HG02840 (cell line): ENCODE measurements around the gene TNFAIP8.
A peak's percentile ranks its signal among the peaks of the same experiment; 100 is the strongest.

Experiments
- ATAC-seq: cut with Tn5 transposase; IDR thresholded peaks from one replicate; pipeline ENCODE4 v1.9.1; 2021; ENCODE audit warnings: mild to moderate bottlenecking, moderate library complexity, moderate number of reproducible peaks; ENCODE audit not compliant: unreplicated experiment, low FRiP score

TNFAIP8 gene

DNA sequence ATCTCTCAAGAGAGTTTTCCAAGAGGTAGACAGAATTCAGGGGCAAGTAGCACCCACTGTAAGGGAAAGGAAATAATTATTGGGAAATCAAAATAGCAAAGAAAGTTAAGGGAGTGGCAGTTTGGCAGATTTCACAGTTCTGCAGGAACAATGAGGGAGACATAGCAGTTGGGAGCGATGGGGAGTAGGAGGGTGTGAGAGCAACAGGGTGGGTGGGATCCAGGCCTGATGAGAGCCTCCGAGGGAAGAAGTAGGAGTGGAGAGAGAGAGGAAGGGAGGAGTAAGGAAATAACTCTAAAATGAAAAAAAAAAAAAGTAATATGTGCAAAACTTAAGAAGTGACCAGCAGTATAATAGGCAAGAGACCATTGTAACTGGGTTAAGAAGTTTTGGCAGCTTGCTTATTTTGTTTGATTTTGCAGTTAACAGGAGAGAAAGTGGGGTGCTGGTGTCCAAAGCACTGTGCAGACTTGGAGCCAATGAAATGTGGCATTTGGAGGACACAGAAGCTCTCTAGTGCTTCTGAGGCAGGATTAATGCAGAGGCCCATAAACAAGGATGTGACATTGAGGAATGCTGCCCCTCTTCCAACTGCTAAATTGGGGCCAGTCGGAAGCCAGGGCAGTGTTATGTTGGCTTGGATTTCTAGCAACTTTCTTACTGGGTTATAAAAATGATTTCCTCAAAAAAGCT, 10.2 kb downstream of the TNFAIP8 start:
- ATAC-seq = no peak

DNA sequence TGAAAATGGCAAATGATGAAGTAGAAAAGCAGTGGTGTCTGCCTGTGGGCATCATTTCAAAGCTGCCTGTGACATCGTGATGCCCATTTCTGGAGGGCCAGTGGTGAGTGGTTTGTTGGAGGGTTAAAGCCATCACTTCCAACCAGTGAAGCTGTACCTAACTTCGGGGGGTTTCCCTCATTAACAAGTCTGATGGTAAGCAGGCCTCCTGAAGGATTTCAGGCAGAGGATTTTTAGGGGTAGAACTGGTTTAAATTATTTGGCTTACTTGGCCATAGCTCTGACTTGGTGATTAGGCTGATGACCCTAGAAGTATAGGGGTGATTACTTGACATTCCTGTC, 10.7 kb downstream of the TNFAIP8 start:
- no peak for ATAC-seq

DNA sequence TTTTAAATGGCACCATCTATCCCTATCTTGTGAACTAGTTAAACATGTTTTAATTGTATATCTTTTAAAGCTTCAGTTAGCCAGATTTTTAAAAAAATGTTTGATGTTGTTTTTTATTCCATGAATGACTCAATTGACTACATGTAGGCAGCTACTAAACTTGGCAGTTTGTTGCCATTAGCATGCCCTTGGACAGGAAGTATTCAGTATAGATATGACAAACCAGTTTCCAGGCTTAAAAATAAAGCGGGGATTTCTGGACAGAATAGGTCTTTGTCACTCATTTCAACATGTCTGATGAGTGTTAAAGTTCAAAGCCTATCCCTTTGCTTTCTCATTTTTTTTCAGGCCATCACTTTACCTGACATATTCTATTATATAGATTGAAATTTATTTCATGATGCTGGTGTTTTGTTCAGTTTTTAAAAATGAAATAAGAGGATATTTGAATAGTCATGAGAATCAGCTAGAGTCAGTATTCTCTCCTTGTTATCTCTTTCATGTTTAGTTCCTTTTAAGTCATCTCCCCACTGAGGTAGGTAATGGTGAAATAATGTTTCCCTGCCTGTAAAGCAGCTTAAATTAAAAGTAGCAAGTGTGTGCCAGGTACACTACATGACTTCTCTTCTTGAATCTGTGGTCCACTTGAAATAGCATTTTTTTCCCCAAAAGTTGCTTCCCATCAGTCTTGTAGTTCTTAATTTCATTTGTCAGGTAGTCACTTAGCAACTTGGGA, 11.9 kb downstream of the TNFAIP8 start:
- ATAC-seq = peak; percentile 65

DNA sequence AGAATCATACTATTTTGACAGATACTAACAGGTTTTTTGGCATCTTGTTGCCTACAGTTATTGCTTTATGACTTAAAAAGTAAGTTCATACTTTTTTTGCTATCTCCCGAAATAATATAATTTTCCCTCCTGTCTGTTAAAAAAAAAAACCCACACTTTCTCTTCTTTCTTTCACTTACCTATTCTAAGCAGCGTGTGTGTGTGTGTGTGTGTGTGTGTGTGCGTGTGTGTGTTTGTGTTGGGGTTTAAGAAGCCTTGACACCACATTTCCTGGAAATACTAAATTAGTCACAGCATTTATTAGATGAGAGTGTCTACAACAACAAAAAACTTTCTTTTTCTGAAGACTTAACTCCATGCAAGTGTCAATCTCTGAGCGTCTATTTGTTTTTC, 12.4 kb downstream of the TNFAIP8 start:
- ATAC-seq = no peak

DNA sequence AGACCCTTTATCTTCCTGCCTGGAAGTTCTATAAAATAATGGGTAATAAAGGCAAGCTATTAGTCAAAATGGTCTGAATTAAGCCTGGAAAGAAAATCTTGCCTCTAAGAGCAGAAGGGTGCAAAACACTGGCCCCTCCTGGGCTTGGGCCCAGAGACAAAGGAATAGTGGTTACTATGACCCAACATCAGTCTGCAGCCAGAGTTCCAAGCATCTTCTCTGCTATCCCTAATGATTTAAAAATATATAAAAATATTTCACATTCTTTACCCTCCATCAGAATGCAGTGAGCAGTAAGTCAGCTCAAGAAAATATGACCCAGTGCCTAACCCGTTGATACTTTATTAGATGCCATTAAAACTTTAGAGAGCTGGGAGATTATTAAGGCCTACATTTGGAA, 14.7 kb downstream of the TNFAIP8 start:
- no peak for ATAC-seq

DNA sequence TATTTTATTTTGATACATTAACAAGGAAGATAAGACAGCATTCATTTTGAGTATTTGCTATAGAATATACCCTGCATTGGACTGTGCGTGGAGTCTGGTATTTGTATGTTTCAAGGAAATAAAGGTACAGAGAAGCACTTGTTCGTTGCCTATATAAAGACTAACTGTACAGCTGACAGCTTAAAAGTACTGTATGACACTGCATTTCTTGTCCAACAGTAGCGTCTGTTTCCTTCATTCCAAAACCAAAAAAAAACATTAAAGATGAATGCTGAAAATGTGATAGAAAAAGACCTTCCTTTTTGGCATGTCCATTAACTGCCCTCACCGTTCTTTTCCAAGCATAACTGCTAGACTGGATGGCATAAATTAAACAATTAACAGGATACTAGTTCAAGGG, 15.3 kb downstream of the TNFAIP8 start:
- no peak for ATAC-seq

DNA sequence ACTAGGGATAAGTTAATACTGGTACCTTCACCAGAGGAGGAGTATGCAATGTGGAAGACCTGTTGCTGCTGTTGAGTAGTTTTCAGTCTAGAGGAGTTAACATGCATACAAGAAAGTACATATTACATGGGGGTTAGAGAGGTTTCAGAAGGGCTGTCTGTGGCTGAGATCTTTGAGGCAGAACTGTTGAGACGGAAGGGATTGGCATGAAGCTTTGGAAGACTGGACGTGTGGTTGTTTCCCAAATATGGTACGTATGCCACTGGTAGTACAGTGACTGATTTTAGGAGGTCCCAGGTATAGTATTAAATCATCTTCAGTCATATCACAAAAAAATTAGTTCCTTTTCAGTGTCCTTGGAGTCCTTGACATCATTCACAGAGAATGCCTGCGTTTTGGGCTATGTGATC, 17.6 kb downstream of the TNFAIP8 start:
- no peak for ATAC-seq

DNA sequence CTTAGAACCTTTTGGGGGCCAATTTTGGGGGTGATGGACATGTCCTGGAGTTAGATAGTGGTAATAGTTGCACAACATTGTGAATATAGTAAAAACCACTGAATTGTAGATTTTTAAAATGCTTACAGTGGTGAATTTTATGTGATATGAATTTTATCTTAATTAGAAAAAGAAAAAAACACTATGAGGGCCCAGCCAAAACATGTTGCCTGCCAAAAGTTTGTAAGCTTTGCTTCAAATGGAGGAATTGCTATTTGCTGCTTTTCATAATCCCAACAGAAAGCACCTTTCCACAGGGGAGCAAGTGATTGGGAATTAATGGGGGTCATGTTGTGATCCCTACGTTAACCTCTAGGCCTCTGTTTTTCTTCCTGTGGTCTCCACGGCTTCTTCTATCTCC, 19.1 kb downstream of the TNFAIP8 start:
- ATAC-seq = no peak

DNA sequence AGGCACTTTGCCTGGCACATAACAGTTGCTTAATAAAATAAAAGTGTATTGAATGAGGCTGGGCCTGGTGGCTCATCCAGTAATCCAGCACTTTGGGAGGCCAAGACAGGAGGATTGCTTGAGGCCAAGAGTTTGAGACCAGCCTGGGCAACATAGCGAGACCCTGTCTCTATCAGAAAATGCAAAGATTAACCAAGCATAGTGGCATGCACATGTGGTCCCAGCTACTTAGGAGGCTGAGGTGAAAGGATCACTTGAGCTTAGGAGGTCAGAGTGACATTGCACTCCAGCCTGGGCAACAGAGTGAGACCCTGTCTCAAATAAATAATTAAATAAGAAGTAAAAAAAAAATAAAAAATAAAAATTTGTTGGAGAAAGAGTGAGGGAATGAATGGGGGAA, 21.2 kb downstream of the TNFAIP8 start:
- no peak for ATAC-seq

DNA sequence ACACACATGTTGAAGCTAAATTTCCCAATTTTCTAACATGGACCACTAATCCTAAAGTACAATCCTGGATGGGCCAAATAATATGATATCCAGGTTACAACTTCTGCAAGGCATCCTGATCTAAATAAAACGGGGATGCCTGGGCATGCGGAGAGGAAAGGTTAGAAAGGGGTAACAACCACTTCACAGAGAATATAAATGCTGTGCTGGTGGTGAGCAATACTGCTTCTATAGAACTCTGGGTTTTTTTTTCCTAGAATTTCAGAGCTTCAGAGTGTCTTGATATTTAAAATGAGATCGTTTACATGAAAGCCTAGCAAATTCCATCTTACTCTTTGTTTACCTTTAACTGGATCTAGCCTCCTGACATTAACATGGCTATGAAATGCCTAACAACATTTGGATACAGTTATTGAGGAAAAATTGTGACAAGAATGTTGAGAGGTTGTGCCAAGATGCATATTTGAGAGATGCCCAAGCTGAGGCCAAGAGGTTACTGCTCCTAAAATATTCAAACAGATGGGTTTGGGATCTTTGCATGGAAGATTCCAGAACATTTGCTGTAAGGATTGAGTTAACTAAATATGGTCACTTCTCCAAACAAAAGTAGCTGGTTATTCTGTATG, 22.4 kb downstream of the TNFAIP8 start:
- no peak for ATAC-seq

DNA sequence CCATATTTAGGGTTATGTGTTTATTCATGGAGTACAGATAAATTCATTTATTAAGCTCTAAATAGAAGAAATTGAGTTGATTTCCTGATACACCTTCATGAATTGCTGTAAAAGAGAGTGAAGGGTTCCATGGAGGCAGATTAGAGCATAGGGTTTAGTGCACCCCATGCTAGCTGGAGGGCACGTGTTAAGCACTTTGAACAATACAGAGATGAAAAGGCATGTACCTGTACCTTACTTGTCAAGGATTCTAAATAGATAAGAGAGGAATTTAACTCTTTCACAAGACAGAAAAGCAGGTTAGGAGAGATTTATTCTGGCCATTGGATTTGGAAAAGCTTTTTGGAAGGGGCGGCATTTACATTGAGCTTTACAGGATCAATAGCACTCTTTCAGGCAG, 23.3 kb downstream of the TNFAIP8 start:
- no peak for ATAC-seq

DNA sequence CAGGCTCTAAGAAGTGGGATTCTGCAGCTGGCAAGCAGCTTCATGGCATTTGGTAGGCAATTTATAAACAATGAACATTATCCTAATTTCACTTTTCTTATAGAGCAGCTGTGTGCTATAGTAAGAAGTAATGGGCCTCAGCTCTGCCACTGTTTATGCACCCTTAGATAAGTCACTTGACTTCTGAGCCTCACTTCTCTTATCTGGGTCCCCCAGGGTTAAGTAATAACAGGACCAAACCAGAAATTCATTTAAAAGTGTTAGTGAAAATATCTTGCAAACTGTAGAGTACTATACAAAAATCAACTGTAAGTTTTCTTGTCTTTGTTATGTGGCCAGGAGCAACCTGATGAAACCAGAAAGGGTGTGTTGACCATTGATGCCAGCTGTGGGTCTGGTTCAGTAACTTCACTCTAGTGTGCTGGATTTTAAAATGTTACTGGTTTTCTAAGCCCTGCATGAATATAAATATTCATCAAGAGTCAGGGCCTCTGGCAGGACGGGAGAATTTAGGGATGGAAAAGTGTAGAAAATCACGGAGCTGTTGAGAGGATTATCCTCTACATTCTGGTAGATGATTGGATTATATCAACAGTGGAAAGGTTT, 24.2 kb downstream of the TNFAIP8 start:
- no peak for ATAC-seq

DNA sequence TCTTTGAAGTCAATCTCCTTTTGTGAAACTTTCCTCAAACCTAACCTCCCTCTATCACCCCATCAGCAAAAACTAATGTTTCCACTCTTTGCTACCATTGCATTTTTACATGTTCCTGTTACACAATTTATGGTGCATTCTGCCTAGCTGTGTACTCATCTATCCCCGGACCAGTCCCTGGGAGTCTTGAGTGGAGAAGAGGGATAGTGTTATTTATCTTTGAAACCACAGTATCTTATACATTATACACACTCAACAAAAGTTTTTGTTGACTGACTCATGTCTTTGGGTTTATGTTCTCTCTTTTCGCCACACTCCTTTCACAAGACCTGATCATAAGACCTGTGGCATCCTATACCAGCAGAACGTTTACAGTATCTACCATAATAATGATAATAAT, 26.4 kb downstream of the TNFAIP8 start:
- ATAC-seq = no peak

DNA sequence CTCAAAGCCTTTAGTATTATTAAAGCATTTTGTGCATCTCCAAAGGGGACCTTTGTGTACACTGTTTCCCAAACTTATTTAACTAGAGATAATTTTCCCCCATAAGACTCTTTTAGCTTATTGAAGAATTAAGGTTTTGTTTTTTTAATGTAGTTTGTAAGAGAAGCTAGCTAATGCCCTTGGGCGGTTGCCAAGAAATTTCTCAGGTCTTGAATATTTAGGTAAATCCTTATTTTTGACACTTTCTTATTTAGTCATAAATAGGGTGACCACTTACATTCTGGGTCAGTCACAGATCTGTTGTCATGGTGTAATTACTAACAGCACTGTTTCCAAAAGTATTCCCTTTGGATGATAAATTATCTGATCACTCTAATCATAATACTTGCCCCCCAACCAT, 27.2 kb downstream of the TNFAIP8 start:
- no peak for ATAC-seq

DNA sequence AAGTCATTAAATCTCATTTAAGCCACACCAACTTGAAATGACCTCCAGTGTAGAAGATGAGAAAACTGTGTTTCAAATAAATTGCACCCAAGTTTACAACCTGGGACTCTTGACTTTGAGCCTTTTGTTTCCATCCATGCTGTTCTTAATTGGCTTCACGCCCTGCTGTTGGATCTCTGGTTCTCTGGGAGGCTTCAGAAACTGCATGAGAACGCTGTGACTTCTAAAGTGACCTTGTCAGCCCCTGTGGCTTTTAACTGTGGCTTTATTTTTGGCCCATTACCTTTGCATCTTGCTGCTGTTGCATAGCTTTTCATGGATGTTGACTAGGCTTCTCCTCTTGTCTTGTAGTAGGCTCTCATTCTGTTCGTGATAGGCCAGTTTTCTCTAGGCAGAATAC, 29.3 kb downstream of the TNFAIP8 start:
- no peak for ATAC-seq

DNA sequence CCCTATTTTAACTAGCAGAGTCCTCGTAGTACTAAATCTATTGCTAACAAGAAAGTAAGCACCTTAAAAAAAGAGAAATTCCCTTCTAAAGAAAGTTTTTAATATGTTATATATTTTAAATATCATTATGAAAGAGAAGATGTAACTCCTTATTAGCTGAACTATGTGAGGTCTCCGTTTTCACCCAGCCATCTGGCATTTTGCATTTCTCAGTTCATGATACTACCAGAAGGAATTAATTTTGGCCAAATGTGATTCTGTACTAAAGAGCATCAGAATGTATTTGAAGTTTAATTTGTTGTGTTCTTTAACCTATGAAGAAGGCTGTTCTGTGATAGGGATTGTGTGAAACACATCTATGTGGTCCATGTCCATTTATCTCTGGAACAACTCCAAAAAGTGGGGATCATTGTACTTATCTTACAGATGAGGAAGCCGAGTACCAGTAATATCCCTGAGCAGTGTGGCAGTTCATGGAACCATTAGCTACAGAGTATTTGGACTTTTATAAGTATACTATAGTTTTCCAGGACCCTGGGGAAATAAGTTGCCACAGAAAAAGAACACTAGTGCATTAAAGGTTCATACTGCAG, 29.8 kb downstream of the TNFAIP8 start:
- no peak for ATAC-seq

DNA sequence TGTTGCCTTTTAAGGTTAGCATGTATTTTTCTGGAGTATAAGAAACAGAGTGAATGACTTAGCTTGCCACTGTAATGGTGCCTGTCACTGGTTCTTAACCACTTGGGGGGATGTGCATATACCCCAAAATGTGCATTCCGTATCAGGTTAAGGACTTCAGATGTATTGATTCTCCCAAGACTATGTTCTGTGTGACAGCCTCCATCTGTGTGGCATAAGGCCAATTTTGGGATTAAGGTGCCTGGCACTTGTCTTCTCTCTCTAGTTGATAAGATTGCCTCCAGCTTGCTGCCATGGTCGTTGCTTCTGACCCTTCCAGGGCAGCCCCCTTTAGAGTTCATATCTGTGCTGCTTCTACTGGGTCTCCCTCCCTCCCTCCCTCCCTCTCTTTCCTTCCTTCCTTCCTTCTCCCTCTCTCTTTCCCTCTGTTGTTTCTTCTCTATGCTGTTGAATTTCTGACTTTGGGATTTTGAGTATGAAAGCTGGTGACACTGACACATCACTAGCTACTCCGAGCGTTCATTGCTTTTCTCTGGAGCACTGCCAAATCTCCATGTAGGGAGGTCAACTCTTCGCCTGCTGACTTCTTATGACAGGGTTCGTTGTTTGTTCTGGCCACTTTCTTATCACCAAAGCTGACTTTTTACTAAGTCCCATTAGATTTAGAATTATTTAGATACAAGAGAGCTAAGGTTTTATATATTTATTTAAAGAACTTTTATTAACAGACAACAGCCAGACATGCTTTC, 31.0 kb downstream of the TNFAIP8 start:
- ATAC-seq = no peak

DNA sequence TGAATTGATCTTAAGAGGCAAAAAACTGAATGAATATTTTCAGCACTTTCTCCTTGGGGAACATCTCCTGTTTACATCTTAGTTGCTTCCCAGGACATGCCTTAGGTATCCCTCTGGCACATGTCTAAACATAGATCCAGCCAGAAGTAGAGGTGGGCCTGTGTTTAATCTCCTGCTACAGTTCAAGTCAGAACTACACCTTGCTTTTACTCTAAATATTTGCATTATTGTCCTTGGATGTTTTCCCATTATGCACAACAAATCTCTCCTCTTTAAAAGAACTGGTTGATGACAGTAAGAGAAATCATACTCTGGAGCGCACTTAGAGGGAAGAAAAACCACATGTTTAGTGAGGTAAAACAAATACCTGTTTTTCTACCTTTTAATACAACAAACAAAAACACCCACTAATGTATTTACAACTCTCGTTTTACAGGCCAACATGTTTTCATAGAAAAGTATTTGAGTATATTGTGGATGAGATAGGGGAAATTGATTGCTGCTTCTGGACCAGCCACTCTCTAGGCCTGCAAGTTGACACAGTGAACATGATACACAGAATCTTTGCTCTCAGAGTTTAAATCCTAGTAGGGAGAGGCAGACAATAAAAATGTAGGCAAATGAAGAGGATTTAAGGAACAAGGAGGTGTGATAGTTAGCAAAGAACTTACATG, 32.3 kb downstream of the TNFAIP8 start:
- no peak for ATAC-seq

DNA sequence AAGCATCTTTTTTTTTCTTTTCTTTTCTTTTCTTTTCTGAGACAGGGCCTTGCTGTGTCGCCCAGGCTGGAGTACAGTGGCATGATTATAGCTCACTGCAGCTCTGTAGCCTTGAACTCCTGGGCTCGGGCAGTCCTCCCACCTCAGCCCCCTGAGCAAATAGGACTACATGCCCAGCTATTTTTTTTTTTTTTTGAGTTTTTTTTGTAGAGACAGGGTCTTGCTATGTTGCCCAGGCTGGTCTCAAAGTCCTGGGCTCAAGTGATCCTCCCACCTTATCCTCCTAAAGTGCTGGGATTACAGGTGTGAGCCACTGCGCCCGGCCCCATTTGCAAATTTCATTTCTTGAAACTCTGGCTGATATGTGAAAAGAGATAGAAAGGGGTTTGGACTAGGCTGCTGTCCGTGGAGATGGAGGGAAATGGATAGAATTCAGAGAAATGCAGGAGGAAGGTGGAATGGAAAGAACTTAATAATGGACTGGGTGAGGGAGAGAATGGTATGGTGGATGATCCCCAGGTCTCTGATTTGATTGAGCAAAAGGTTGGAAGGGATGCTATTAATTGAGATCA, 32.9 kb downstream of the TNFAIP8 start:
- ATAC-seq = no peak
